AG09309 (cell line): Measurements from ENCODE around the gene C6.

Experiments used
- DNase-seq: peaks from one replicate; pipeline ENCODE4 v3.0.0-alpha.2; 2010; ENCODE audit warnings: low read depth
- H3K4me3 ChIP-seq: 2 replicates; pipeline ENCODE4 v1.5.1; 2011; ENCODE audit warnings: mild to moderate bottlenecking, low read depth, low read length, moderate library complexity; ENCODE audit not compliant: control insufficient read depth
- CTCF ChIP-seq: IDR thresholded peaks from 2 replicates; pipeline ENCODE4 v1.5.1; 2011; ENCODE audit warnings: mild to moderate bottlenecking, low read depth, low read length, inconsistent platforms; ENCODE audit not compliant: insufficient read depth, control insufficient read depth; ENCODE audit errors: missing control alignments

Gene C6

DNA sequence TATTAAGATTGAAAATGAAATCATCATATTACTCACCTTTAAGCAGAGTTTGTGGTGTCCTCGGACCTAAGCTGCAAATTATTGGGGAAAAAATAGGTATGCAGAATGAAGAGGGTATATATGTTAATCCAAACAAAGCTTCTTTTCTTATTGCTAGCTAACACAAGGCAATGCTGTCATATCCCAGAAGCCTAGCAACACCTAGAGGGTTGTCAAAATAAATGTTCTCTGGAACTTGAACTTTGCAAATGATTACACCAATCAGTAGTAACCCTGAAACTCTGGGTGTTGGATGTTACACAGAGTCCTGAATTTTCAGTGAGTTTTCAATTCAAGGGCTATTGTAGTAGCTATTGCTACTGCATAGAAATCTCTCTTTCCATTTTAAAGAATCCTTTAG is at the start of gene C6:
Gene C6, minus strand, starts transcription at position 193 of the 400 bp plus-strand sequence. CDS start 10,302 bp downstream, outside the sequence.
- no peak for DNase-seq
- no peak for TF ChIP-seq CTCF
- no peak within 1 kb of the TSS for H3K4me3 ChIP-seq

DNA sequence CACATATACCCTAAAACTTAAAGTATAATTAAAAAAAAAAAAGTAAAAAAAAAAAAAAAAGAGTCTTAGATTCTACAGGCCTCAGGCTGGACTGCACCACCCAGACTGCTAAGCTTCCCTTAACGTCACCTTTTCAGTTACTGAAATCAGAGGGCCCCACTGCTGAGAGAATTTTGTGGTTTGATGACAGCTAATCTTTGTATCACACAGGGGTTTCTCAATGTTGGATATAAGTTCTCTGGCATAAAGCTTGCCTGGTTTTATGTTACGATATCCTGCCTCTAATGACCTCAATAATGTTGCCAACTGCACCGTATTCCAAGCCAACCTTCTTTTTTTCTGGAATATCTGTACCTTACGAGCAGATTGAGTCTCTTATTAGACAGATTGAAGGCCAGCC is 43.1 kb upstream of the C6 start:
- TF ChIP-seq CTCF: no peak
- H3K4me3 ChIP-seq: no peak overlapping the region
- no peak for DNase-seq

DNA sequence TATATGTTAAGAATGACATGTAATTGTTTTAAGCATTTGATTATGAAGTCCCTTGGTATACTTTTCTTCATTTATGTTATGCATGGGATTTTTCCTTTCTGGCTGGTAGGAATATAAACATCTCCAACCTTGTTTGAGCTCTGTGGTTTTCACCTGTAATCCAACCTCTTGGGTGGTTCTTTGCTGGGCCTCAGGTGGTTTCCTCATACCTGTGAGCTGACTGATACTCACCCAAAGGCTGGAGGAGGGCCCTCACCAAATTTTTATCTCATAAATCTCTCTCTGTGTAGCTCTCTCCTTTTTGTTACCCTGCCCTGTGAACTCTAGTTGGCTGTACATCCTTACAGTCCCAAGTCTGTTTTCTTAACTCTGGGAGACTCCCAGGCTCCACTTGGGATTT is 39.8 kb upstream of the C6 start:
- DNase-seq: no peak
- no peak for TF ChIP-seq CTCF
- no peak overlapping the region for H3K4me3 ChIP-seq

GRCh38 chr5:41252036-41252435 is 38.7 kb upstream of the C6 start:
- H3K4me3 ChIP-seq: no peak overlapping the region
- DNase-seq: no peak
- TF ChIP-seq CTCF: no peak

- no peak for TF ChIP-seq CTCF
- no peak overlapping the region for H3K4me3 ChIP-seq
- DNase-seq: no peak
Observed at GRCh38 chr5:41250351-41250987, 37.1 kb upstream of the C6 start.

- DNase-seq: no peak
- no peak for TF ChIP-seq CTCF
- no peak overlapping the region for H3K4me3 ChIP-seq
Observed at GRCh38 chr5:41247135-41247534, 33.8 kb upstream of the C6 start.

DNA sequence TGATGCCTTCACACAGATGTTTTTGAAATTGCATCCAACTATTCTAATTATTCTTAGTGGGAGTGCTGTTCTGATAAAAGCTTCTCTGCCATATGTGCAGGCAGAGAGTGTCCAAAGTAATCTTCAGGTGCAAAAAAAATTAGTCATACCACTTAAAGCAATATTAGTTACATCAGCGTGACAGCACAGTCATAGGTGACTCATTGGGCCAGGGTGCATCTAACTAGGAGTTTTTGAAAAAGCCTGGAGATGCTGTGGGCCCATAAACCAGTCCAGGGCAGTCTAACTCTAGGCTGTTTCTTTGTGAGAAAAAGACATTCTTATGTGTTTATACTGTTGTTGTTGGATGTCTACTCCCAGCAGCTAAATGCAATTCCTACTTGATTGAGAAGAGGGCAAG is 33.0 kb upstream of the C6 start:
- TF ChIP-seq CTCF: no peak
- H3K4me3 ChIP-seq: no peak overlapping the region
- DNase-seq: no peak
